ENCODE data around the gene PPP1R1B.

Gene PPP1R1B

DNA sequence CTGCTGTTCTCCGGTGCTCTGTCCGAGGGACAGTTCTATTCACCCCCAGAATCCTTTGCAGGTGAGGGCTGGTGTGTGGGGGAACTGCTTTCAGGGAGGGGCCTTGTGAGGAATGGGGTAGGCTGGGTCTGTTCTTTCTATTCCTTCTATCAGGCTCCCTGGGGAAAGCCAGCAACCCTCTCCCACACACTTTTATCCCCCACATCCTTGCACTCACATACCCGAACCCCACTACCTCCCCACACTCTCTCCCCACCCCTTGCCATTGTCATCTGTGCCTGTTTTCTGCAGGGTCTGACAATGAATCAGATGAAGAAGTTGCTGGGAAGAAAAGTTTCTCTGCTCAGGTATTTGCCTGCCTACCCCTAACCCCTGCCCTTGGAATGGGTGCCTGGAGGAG lies 32.0 kb downstream of the PPP1R1B start:
- no peak for DNase-seq

DNA sequence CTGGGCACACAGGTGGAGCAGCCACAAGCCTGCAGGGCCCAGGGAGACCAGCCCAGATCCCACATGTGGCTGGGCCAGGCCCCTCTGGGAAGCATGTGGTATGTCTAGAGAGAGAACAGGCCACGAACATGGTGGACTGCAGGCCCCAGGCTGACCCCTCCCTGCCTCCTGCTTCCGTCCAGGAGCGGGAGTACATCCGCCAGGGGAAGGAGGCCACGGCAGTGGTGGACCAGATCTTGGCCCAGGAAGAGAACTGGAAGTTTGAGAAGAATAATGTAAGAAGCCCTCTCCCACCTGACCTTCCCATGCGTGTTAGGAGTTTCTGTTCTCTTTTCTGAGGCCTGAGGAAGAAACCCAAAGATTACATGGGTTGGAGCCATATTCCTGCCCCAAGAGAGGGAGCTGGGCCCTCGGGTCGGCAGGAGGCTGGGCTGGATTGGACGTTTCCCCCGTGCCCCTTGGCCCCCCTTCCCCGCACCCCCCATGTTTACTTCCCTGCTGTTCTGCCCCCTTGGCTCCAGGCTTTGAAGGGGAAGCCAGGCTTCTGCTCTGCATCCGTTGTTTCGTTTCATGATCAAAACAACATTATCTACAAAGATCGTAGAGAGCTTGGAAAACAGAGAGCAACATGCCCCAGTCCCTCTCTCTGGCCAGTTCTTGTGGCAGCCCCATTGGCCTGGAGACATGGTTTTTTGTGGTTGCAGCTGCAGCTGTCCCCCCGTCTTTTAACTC lies 32.7 kb downstream of the PPP1R1B start:
- no peak for DNase-seq

DNA sequence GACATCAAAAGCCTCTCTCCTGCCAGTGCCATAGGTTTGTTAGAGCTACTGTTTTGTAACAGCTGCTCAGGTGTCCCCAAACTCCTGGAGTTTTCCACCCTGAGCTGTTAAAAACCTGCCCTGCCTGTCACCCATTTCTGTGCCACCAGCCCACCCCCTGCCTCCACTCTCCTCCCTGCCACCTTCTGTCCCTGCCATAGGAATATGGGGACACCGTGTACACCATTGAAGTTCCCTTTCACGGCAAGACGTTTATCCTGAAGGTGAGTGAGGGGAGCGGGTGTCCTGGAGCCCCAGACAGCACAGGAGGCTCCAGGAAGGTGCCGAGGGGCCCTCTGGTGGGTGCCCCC lies 33.2 kb downstream of the PPP1R1B start:
- DNase-seq, result no peak

DNA sequence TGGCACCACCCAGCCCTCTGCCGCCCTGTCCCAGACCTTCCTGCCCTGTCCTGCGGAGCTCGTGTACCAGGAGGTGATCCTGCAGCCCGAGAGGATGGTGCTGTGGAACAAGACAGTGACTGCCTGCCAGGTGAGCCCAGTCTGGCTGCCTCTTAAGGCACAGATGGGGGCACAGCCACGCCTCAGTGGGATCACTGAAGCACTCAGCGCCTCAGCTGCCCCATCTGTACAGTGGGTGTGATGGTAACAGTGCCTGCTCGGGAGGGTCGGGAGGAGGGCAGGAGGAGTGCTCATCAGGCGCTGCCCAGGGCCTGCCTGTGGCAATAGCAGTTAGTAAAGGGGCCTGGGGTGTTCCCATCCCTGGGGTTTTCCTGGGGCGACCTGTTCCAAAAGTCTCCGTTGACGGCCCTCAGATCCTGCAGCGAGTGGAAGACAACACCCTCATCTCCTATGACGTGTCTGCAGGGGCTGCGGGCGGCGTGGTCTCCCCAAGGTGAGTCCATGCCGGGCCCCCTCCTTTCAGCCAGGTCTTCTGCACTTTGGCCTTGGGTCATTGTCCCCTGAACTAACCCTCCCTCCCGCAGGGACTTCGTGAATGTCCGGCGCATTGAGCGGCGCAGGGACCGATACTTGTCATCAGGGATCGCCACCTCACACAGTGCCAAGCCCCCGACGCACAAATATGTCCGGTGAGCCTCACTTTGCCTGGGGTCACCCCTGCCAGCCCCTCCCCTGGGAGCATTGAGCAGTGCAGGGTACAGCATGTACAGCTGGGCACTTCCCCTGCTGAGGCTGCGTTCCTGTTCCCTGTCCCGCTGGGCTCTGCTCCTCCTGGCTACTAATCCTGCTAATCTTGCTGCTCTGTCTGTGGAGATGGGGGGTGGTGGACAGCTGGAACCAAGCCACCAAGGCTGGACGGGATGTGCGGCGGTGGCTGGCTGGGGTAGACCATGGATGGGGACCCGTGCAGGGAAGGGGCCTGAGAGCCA lies 33.9 kb downstream of the PPP1R1B start:
- DNase-seq, result no peak

DNA sequence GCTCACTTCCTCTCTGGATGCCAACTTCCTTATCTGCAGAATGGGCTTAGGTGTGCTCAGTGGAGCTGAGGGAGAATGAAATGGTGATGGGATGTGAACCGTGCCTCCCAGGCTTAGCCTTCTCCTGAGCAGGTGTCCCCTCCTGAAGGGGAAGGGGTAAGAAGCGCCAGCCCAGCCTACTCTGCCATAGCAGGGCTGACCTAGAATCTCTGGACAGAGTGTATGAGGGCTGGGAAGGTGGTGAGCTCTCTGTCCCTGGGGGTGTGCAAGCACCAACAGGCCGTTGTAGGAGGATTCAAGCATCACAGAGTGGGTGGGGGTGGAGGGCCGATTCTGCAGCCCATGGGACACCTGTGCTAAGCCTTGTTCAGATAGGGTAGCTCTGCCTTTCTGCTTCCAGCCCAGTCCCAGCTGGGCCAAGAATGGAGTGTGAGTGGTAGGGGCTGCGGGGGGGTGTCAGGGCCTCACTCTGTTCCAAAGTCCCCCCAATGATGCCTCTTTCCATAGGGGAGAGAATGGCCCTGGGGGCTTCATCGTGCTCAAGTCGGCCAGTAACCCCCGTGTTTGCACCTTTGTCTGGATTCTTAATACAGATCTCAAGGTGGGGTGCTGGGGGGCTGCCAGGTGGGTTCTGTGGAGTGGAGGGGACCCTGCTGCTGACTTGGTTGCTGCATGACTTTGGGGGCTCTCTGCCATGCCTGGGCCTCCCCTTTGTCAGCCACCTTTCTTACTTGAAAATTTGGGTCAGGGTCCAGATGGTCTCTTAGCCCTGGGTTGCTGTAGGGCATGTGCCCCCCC lies 35.2 kb downstream of the PPP1R1B start:
- no peak for DNase-seq

DNA sequence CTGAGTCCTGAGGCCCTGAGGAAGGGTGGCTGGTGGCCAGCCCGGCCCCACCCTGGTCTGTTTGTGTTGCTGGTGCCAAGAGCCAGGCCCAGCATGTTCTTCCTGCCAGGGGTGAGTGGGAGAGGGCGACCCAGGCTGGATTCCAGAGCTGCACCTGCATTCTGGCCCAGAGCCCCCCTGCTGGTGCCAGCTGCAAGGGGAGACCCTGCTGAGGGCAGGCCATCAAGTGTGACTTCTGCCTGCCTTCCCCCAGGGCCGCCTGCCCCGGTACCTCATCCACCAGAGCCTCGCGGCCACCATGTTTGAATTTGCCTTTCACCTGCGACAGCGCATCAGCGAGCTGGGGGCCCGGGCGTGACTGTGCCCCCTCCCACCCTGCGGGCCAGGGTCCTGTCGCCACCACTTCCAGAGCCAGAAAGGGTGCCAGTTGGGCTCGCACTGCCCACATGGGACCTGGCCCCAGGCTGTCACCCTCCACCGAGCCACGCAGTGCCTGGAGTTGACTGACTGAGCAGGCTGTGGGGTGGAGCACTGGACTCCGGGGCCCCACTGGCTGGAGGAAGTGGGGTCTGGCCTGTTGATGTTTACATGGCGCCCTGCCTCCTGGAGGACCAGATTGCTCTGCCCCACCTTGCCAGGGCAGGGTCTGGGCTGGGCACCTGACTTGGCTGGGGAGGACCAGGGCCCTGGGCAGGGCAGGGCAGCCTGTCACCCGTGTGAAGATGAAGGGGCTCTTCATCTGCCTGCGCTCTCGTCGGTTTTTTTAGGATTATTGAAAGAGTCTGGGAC lies 36.0 kb downstream of the PPP1R1B start:
- no peak for DNase-seq

DNA sequence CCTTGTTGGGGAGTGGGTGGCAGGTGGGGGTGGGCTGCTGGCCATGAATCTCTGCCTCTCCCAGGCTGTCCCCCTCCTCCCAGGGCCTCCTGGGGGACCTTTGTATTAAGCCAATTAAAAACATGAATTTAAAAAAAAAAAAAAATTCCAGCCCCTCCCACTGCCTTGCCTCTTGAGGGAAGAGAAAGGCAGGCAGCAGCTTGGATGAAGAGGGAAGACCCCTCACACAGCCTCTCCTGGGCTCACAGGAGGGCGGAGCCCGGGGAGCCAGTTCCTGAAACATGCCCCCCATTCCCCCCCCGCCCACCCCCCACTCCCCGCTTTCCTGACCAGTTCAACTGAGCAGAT lies 36.6 kb downstream of the PPP1R1B start:
- no peak for DNase-seq

DNA sequence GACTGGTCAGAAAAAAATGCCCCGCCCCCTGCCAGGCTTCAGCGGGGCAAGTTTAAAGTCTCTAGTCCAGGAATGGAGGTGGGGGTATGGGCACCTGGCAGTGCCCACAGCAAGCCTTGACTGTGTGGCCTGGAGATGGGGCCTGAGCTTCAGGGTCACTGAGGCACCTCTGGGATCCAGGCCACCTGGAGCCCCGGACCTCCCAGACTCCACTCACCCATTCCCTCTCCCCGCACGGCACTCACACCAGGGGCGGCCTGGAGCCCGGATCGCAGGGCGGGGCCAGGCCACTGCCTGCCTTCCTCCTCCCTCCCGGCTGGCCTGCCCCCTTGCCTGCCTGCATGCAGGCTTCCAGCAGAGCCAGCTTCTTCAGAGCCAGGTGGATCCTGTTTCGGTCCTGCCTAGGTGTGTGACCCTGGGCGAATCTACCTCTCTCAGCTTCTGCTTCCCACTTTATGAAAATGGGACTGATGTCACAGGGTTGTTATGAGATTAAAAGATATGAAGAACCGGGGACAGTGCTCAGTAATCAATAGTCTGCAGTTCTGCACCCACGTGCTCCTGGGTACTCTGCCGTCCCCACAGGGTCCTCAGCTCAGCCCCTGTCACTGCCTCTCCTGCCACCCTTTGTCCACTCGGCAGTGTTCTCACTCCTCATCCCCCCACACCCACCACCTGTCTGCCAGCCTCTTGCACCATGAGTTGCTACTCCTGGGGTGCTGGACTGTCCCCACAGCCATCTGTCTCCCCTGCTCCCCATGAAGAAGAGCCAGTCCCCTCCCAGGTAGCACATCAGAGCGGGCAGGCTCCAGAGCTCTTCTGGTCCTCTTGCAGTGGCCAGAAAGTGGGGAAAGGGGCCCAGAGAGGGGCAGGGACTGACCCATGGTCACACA lies 37.2 kb downstream of the PPP1R1B start:
- no peak for DNase-seq

DNA sequence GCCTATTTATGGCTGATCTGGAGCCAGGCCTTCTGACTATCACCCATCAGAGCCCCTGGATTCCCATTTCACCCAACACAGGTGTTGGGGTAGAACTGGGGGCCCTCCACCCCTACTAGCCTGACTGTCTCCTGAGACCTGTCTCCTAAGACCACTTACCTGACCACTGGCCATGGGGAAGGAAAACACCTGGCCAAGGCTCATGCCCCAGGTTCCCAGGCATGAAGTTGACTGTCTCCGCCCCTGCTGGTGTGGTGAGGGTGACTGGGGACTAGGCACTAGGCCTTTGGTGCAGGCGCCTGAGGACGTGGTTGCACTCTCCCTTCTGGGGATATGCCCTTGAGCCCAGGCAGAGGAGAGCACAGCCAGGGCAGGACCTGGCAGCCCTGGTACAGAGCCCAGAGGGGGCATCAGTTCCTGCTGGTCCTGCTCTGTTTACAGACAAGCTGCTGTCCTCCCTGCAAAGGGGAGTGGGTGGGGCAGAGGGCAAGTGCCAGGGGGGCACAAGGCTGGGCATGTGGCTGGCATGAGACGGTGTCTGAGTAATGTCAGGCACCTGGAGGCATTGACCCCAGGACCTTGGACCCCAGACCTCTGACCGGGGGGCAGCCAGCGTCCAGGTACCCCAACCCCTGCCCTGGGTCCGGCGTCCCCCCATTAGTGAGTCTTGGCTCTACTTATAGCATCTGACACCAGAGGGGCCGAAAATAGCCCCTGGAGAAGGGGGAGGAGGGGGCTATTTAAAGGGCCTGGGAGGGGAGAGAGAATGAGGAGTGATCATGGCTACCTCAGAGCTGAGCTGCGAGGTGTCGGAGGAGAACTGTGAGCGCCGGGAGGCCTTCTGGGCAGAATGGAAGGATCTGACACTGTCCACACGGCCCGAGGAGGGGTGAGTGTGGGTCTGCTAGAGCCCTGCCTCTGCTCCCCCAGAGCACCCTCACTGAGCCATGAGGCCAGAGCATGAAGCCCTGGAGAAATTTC lies 38.1 kb downstream of the PPP1R1B start, which contains the start of gene TCAP:
Gene TCAP, plus strand, starts transcription at position 769 of the 981 bp plus-strand sequence. Its CDS starts 11 bp downstream, at position 780.
- no peak for DNase-seq

DNA sequence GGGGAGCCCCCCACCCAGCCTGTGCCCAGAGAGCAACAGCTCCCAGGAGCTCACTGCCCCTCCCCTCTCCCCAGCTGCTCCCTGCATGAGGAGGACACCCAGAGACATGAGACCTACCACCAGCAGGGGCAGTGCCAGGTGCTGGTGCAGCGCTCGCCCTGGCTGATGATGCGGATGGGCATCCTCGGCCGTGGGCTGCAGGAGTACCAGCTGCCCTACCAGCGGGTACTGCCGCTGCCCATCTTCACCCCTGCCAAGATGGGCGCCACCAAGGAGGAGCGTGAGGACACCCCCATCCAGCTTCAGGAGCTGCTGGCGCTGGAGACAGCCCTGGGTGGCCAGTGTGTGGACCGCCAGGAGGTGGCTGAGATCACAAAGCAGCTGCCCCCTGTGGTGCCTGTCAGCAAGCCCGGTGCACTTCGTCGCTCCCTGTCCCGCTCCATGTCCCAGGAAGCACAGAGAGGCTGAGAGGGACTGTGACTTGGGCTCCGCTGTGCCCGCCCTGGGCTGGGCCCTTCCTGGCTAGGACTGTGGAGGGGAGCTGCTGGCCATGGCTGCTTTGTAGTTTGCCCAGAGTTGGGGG lies 39.0 kb downstream of the PPP1R1B start:
- no peak for DNase-seq

DNA sequence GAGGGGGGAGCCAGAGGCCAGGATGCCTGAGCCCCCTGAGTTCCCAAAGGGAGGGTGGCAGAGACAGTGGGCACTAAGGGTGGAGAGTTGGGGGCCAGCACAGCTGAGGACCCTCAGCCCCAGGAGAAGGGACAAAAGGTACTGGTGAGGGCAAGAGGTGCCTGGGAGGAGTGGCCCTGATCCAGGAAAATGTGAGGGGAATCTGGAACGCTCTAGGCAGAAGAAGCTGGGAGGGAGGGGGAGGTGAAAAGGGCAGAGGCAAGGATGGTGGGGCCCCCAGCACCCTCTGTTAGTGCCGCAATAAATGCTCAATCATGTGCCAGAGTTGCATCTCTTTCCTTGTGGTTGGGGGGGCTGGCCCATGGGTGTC lies 39.5 kb downstream of the PPP1R1B start:
- DNase-seq, result no peak

DNA sequence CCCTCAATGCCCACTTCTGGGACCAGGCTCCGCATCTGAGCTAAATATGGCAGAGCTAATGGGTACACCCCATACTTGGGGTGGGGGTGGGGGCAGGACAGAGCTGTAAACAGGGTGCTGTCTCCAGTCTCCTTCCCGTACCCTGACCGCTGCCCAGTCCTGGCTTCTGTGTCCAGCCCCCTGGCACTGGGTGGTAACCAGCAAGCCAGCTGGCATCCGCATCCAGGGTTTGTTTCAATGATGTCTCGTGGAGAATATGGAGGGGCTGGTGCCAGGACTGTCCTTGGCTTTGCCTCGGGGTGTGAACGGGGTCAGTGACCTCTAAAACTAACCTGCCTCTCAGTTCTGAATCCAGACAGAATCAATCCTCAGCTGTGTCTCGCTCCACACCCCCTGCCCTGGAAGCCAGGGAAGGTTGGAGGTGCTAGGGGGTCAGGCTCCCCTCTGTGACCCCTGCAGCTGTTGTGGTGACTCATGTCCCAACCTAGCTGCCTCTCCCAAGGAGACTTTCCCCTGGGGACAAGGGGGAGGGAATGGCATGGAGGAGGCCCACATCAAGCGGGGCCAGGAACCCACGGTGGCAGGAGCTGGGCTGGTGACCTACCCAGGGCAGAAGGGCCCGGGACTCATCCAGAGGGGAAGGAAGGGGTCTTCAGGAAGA lies 40.0 kb downstream of the PPP1R1B start:
- no peak for DNase-seq

DNA sequence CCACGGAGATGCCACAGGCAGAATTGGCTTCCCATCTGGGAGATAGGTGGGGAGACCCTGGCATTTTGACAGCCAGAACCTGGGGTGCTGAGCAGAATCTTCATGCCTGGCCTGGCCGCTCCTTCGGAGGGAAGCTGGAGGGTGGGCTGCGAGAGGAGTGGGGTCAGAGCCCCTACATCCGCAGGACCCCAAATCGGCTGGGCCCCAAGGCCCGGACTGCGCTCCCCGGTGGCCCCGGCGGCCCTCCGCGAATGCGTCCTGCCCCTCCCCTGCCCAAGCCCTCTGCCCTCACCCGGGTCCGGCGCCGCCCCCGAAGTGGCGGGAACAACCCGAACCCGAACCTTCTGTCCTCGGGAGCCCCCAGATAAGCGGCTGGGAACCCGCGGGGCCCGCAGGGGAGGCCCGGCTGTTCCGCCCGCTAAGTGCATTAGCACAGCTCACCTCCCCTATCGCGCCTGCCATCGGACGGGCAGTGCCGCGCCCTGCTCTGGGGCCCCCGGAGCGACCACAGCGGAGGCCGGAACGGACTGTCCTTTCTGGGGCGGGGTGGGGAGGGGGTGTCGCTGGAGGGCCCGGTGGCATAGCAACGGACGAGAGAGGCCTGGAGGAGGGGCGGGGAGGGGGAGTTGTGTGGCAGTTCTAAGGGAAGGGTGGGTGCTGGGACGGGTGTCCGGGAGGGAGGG lies 40.7 kb downstream of the PPP1R1B start:
- DNase-seq, result no peak

DNA sequence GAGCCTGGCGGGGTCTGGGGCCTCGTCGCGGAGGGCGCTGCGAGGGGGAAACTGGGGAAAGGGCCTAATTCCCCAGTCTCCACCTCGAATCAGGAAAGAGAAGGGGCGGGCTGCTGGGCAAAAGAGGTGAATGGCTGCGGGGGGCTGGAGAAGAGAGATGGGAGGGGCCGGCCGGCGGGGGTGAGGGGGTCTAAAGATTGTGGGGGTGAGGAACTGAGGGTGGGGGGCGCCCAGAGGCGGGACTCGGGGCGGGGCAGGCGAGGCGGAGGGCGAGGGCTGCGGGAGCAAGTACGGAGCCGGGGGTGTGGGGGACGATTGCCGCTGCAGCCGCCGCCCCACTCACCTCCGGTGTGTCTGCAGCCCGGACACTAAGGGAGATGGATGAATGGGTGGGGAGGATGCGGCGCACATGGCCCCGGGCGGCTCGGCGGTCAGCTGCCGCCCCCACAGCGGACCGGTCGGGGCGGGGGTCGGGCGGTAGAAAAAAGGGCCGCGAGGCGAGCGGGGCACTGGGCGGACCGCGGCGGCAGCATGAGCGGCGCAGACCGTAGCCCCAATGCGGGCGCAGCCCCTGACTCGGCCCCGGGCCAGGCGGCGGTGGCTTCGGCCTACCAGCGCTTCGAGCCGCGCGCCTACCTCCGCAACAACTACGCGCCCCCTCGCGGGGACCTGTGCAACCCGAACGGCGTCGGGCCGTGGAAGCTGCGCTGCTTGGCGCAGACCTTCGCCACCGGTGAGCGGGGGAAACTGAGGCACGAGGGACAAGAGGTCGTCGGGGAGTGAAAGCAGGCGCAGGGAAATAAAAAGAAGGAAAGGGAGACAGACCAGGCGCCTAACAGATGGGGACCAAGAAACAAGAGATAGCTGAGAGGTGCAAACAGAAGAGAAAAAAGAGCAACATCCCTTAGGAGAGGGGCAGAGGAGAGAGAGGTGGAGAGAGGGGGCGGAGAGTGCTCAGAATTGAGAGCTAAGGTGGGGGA lies 41.5 kb downstream of the PPP1R1B start, which contains the start of gene PNMT:
Gene PNMT, plus strand, starts transcription at position 509 of the 980 bp plus-strand sequence. Its CDS starts 23 bp downstream, at position 532.
- peak; percentile 71 to 74 for DNase-seq

DNA sequence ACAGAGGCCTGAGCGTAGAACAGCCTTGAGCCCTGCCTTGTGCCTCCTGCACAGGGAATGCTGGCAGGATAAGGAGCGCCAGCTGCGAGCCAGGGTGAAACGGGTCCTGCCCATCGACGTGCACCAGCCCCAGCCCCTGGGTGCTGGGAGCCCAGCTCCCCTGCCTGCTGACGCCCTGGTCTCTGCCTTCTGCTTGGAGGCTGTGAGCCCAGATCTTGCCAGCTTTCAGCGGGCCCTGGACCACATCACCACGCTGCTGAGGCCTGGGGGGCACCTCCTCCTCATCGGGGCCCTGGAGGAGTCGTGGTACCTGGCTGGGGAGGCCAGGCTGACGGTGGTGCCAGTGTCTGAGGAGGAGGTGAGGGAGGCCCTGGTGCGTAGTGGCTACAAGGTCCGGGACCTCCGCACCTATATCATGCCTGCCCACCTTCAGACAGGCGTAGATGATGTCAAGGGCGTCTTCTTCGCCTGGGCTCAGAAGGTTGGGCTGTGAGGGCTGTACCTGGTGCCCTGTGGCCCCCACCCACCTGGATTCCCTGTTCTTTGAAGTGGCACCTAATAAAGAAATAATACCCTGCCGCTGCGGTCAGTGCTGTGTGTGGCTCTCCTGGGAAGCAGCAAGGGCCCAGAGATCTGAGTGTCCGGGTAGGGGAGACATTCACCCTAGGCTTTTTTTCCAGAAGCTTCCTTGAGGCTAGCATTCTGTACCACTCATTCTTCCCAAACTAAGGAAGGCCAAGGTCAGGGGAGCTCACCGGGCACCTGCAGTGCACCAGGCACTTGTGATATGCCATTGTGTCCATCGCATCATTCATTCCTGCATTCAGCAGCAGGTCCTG lies 43.4 kb downstream of the PPP1R1B start:
- no peak for DNase-seq

DNA sequence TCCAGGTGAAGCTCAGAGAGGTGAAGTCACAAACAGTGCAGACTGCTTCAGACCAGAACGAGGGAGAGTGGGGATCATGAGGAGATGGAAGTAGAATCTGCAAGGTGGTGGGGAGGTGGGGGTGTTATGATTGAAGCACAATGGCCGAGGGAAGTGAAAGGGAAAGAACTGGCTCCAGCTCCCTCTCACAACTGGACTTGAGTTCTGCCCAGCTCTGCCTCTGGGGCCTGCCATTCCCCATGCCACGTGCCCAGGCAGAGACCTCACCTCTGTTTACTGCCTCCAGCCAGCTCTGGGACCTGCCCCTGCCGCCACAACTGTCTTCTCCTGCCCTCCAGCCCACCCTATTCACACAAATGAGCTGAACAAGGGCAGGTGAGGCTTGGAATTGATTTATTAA lies 44.0 kb downstream of the PPP1R1B start:
- no peak for DNase-seq
